Ovary (tissue), 3 donors: Measurements from ENCODE around the gene FAM177B.

Experiments
- POLR2A ChIP-seq: fragments of 450-650 bp; IDR thresholded peaks from one replicate; pipeline ENCODE4 v1.6.1; 2017; ENCODE audit warnings: antibody characterized with exemption, mild to moderate bottlenecking, moderate library complexity
- TF ChIP-seq, protein P1 (sequence below), 3 donors: fragments of 450-650 bp in 2 of 3; fragments of 200-600 bp in 1 of 3; IDR thresholded peaks; one replicate each; pipeline versions ENCODE4 v1.5.1 to v1.8.0; 2016 to 2022; ENCODE audit warnings: antibody characterized with exemption in 3 of 3, mild to moderate bottlenecking in 1 of 3
- donor health status: DM: no; HTN: no; CAD: no.

DNA sequence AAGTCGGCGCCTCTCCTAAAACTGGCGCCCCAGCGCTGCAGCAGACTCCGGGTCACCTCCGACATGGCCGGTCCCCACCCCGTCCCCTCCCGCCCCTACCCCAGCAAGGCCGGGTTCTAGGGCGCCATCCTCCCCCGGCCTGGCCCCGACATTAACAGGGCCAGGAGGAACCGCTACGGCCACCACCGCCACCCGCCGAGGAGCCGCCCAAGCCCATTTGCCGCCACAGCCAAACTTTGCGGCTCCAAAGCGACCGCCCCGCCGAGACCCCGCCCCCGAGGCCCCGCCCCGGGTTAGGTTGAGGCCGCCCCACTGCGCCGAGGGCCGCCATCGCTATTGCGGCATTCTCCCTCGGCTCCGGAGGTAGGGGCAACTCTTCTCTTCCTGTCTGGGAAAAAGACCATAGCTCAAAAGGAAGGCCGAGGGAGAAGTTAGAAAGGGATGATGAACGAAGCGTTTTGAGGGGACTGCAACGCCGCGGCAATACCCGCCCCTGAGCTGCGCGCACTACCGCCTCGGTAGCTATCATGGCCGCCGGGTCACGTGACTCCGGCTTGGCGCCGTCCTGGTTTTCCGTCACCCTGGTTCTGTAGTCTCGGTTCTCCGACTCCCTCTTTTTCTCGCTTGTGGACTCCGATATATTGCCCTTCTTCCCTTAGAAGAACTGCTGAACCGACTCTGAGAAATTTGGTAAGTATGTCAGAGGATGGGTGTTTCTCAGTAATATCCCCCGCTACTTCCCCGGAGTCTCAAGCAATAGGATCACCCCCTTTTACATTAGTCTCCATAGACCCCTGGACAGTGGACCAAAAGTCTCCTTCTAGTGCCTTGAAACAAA, 24.5 kb upstream of the FAM177B start, which contains the start of the genes AIDA and BROX:
- TF ChIP-seq POLR2A = no peak
- TF ChIP-seq, protein P1, sequence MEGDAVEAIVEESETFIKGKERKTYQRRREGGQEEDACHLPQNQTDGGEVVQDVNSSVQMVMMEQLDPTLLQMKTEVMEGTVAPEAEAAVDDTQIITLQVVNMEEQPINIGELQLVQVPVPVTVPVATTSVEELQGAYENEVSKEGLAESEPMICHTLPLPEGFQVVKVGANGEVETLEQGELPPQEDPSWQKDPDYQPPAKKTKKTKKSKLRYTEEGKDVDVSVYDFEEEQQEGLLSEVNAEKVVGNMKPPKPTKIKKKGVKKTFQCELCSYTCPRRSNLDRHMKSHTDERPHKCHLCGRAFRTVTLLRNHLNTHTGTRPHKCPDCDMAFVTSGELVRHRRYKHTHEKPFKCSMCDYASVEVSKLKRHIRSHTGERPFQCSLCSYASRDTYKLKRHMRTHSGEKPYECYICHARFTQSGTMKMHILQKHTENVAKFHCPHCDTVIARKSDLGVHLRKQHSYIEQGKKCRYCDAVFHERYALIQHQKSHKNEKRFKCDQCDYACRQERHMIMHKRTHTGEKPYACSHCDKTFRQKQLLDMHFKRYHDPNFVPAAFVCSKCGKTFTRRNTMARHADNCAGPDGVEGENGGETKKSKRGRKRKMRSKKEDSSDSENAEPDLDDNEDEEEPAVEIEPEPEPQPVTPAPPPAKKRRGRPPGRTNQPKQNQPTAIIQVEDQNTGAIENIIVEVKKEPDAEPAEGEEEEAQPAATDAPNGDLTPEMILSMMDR (IDR thresholded peaks at IDR 0.05) = no peak
